ENCODE data around the gene ITPK1.

Gene ITPK1

GRCh38 chr14:93105362-93105761 is 10.4 kb downstream of the ITPK1 start:
- DNase-seq (ENCODE audit: low spot score): no peak

GRCh38 chr14:93104961-93105360 is 10.8 kb downstream of the ITPK1 start:
- DNase-seq (ENCODE audit: low spot score): no peak

- no peak for DNase-seq (ENCODE audit: low spot score)
These were observed 12.2 kb downstream of the ITPK1 start for GRCh38 chr14:93103392-93104080.

- no peak for DNase-seq (ENCODE audit: low spot score)
These were observed 13.6 kb downstream of the ITPK1 start for GRCh38 chr14:93102141-93102540.

- no peak for DNase-seq (ENCODE audit: low spot score)
These were observed 14.5 kb downstream of the ITPK1 start for GRCh38 chr14:93101181-93101580.

- DNase-seq (ENCODE audit: low spot score): no peak
These were observed 15.2 kb downstream of the ITPK1 start for GRCh38 chr14:93100570-93100969.

- DNase-seq (ENCODE audit: low spot score): no peak
These were observed 15.6 kb downstream of the ITPK1 start for GRCh38 chr14:93100100-93100499.

GRCh38 chr14:93099643-93100042 is 16.1 kb downstream of the ITPK1 start:
- no peak for DNase-seq (ENCODE audit: low spot score)

GRCh38 chr14:93099196-93099595 is 16.5 kb downstream of the ITPK1 start:
- DNase-seq (ENCODE audit: low spot score): no peak

GRCh38 chr14:93096691-93097322 is 18.9 kb downstream of the ITPK1 start:
- no peak for DNase-seq (ENCODE audit: low spot score)

GRCh38 chr14:93095742-93096510 is 19.8 kb downstream of the ITPK1 start:
- no peak for DNase-seq (ENCODE audit: low spot score)

GRCh38 chr14:93094121-93094918 is 21.4 kb downstream of the ITPK1 start:
- DNase-seq (ENCODE audit: low spot score): no peak

GRCh38 chr14:93092606-93093556 is 22.8 kb downstream of the ITPK1 start:
- DNase-seq (ENCODE audit: low spot score): no peak

GRCh38 chr14:93091666-93092065 is 24.1 kb downstream of the ITPK1 start:
- DNase-seq (ENCODE audit: low spot score): no peak

- DNase-seq (ENCODE audit: low spot score): peak; percentile 61
These were observed 24.7 kb downstream of the ITPK1 start for GRCh38 chr14:93090826-93091555.

- DNase-seq (ENCODE audit: low spot score): no peak
These were observed 26.0 kb downstream of the ITPK1 start for GRCh38 chr14:93089521-93090269.

GRCh38 chr14:93086441-93087055 is 29.2 kb downstream of the ITPK1 start:
- no peak for DNase-seq (ENCODE audit: low spot score)

GRCh38 chr14:93085911-93086310 is 29.8 kb downstream of the ITPK1 start:
- no peak for DNase-seq (ENCODE audit: low spot score)
